ENCODE results near the gene FAF1.

DNA sequence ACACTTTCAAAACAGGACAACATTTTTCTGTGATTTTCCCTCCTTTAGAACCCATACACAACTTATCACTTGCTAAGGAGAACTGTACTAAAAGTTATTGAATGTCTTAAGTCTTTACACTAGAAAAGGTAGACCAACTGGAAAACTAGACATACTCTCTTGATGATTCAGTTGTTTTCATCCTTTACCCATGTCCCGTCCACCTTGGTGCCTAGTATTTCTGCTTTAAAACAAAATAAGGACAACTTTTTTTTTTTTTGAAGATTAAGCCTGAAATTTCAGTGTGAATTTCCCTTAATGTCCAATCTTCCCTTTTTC is 14.5 kb upstream of the FAF1 start:
- TF ChIP-seq, protein P1, sequence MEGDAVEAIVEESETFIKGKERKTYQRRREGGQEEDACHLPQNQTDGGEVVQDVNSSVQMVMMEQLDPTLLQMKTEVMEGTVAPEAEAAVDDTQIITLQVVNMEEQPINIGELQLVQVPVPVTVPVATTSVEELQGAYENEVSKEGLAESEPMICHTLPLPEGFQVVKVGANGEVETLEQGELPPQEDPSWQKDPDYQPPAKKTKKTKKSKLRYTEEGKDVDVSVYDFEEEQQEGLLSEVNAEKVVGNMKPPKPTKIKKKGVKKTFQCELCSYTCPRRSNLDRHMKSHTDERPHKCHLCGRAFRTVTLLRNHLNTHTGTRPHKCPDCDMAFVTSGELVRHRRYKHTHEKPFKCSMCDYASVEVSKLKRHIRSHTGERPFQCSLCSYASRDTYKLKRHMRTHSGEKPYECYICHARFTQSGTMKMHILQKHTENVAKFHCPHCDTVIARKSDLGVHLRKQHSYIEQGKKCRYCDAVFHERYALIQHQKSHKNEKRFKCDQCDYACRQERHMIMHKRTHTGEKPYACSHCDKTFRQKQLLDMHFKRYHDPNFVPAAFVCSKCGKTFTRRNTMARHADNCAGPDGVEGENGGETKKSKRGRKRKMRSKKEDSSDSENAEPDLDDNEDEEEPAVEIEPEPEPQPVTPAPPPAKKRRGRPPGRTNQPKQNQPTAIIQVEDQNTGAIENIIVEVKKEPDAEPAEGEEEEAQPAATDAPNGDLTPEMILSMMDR (IDR thresholded peaks at IDR 0.05) = no peak
- TF ChIP-seq SIN3A (IDR thresholded peaks at IDR 0.05; ENCODE audit: borderline replicate concordance, low read depth, low read length) (no peak), SMC3 (IDR thresholded peaks at IDR 0.05; ENCODE audit: low read depth, low read length) (no peak), RFX5 (IDR thresholded peaks at IDR 0.05; ENCODE audit: low read length) (no peak), YY1 (IDR thresholded peaks at IDR 0.05; ENCODE audit: low read depth) (no peak), POLR2AphosphoS5 (IDR thresholded peaks at IDR 0.05; ENCODE audit: low read depth, low read length) (no peak), FOSL2 (IDR thresholded peaks at IDR 0.05; ENCODE audit: borderline replicate concordance, low read depth) (no peak)
